GOT3 (cell line): ENCODE results near the gene FREM2.

Experiments used
- DNase-seq: peaks from one replicate; lab custom pipeline; 2025; ENCODE audit warnings: mixed read lengths; lab: John Stamatoyannopoulos, UW

Gene FREM2

DNA sequence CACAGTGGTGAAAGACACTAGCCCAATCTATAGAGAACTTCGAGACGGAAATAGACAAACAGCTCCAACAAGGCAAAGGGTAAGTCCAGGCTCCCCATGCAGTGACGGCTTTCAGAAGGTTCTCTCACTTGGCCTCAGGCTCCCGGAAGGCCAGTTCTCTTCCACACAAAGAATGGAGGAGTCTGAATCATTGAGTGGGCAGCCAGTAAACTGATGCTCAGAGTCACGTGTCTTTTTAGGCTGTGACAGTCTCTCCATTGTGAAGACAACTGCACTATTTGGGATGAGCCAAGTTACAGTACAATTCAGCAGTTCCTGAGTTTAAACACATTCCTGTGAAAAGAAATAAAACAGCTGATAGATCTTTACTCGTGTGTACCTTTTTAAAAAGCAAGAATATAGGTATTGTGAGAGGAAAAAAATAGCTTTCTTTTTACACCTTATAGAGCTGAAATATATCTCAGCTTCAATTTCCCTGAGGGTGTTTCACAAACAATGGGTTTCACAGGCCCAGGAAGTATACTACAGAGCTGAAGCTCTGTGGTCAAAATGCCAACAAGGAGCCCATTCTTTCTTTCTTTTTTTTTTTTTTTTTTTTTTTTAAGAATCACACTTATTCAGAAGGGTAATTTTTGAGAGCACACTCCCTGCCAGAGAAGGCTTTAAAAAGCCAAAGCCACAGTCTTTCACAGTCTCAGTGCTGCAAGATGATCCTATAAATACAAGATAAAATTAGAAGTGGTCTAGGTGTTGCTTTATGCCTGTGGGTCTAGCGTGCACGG, 135.1 kb downstream of the FREM2 start:
- DNase-seq, result no peak

DNA sequence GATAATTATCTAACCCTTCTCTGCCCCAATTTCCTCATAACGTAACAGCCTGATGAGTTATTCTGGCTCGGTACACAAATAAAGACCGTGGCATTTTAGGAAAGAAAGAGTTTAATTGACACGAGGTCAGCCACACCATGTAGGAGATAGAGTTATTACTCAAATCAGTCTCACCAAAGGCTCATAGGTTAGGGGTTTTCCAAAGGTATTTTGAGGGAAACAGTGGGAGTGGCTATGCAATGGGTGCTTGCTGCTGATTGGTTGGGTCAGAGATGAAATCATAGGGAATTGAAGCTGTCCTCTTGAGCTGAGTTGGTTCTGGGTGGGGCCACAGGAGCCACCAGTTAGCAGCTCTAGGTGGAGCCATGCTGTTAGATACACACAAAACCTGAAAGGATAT, 137.5 kb downstream of the FREM2 start:
- no peak for DNase-seq

DNA sequence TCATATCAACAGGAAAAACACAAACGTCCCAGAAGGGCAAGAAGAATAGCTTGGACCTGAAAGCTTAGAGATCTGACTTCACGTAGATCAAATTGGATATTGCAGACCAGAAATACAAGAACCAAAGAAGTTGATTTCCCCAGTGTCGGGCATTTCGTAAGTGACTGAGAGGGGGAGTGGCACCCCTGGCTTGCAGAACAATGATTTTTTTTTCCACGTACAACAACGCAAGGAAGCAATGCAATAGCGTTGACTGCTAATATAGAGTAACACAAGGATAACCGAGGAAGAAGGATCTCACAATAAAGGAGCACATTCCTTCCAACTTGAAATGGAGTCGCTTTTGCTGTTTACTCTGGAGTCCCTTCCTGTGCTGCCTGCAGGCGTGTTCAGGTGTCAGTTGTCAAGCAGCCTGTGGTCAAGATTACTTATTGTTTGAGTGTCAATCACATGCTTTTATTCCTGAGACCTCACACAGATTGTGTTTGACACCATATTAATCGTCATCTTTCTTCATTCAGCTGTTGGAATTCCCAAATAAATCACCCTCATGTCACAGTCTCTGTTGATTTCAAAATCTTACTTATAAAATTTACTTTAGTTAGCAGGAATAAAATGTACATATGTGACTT, 139.4 kb downstream of the FREM2 start:
- no peak for DNase-seq

DNA sequence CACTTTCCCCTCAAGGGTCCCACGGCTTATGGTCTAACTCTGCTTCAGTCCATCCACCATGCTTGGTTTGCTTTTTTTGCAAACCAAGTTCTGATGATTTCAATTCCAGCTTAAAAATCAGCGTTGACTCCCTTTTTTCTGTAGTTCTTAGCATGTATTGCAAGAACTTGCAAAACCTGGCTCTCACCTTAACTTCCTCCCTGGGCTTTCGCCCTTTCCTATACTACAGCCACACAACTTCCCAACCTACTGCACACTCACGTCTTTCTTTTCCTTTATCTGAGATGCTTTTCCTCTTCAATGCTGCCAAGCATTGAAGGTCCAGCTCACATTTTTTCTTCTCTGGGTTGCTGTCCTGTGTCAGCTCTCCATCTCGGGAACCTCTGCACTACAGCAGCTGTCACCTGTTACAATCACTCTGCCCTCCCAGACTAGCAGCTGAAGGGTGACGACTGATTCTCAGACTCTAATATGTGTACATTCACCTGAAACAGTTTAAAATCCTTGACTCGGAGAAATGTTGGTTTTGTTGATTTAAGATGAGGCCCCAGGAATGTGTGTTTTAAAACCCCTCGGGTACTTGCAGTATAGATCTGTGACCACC, 143.7 kb downstream of the FREM2 start:
- no peak for DNase-seq

DNA sequence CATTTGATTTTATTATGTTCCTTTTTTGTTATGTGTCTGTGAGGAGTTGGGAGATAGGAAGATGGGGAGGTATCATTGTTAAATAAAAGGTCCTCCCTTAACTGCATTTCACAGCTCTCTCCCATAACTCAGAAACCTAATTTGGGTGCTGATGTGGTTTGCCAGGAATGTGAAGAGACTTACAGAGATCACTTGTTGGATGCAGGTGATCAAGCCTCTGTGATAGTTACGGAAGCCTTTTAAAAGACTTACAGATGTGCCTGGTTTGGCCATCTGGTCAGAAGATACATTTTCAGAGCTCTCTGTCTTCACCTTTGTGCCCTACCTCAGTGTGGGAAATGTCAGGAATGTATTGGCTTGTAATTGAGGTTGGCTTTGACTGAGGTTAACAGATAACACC, 157.7 kb downstream of the FREM2 start:
- no peak for DNase-seq

DNA sequence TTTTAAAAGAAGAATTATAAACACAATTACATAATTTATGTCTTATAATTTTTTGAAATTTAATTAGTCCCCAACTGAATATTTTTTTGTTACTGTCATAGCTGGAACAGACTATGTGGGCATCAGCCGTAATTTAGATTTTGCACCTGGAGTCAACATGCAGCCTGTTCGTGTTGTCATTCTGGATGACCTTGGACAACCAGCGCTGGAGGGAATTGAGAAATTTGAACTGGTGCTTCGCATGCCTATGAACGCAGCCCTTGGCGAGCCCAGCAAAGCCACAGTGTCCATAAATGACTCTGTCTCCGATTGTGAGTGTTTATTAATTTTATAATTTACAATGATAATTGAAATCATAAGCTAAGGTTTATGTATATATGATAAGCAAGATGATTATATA, 161.5 kb downstream of the FREM2 start:
- DNase-seq, result no peak

DNA sequence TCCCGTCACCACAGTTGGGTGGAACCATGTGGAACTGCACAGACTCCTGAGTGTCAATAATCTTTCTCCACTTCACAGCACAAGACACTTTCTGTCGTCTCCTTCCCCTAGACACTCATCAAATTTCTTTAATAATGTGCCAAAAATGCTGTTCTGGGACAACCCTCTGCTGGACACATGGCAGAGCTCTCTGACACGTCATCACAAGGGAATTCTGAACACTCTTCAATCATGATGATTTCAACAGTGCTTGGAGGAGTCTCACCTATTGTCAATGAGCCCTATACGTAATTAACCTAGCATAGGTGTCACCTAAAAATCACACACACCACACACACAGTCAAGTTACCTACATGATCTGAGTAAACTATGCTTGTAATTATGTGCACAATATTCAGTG, 162.4 kb downstream of the FREM2 start:
- no peak for DNase-seq

DNA sequence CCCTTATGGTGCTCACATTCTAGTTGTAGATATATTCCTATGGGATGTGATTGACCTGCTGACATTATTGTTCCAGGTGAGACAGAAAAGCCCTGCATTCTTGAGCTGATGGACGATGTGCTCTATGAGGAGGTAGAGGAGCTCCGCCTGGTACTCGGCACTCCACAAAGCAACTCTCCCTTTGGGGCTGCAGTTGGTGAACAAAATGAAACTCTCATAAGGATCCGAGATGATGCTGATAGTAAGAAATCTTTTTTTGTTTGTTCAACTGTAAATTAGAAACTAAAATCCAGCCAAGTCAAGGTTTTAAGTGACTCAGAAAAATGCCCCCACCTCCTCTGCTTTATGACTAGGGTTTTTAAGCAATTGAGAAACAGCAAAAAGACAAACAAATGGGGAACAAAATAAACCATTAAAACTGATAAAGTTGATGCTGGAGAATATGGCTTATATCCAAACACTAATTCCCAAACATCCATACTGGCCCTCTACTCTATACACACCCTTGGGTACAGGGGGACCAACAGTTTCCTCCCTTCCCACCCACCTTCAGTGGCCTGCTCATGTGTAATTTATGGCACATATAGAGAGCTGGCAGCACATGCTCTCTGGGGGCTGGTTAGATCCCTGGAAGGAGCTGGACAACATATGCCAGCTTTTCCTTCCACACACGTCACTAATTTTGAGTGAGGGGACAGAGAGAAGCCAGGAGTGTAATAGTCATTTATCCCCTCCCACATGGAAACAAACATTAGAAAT, 164.2 kb downstream of the FREM2 start:
- DNase-seq, result no peak

DNA sequence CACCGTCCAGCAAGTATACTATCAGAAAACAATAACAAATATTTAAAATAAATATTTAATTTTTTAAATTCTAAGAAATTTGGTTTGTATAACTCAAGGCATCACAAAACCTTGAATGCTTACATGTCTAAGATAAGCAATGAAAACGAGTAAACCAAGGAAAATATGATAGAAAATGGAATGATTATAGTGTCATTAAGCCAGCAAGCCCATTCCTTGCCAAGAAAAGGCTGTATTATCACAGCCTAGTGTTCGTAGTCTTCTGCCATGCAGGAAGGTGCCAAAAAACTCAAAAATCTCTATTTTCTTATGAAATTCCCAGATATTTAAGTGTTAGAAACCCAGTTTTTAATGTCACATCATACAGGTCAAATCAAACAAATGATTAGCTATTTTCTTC, 167.3 kb downstream of the FREM2 start:
- DNase-seq, result no peak

DNA sequence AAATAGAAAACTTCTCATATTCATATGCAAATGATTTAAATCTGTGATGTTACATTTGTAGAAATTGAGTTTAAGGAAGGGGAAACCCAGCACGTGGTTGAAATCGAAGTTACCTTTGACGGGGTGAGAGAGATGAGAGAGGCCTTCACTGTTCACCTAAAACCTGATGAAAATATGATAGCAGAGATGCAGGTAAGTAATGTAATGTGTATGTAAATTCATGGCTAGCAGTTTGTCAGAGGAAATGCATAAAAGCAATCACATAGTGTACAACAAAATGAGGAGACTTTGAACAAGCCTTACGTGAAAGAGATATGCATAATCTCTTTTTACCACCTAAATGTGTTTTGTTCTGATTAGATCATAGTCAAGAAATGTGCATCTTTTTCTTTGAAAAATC, 169.2 kb downstream of the FREM2 start:
- no peak for DNase-seq

DNA sequence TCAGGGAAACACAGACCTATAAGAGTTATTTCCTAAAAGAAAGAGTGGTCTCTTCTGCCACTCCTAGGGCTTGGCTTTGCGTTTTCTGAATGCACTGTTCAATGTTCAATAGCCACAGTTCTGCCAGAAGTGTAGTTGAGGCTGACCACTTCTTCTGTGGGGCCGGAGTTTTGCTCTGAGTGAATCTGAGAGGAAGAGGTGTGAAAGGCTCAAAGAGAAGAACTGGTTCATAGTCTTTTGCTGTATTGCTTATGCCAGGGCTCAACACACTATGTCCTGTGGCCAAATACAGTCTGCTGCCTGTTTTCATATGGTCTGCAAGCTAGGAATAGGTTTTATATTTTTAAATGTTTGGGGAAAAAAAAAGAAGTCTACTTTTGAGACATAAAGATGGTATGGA, 175.6 kb downstream of the FREM2 start:
- DNase-seq, result no peak

DNA sequence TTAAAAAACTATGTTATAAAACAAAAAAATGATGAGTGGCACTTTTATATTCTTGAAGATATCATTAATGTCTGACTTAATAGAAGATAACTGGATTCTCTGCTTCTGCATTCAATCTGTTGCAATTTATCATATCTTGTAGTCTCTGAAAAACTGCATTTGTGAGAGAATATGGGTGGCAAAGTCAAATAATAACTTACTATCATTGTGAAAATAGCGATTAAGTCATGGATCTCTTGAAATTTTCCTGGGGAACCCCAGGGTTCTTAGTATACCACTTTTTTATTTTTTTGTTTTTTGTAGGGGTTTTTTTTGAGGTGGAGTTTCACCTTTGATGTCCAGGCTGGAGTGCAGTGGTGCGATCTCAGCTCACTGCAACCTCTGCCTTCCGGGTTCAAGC, 176.7 kb downstream of the FREM2 start:
- DNase-seq, result no peak

DNA sequence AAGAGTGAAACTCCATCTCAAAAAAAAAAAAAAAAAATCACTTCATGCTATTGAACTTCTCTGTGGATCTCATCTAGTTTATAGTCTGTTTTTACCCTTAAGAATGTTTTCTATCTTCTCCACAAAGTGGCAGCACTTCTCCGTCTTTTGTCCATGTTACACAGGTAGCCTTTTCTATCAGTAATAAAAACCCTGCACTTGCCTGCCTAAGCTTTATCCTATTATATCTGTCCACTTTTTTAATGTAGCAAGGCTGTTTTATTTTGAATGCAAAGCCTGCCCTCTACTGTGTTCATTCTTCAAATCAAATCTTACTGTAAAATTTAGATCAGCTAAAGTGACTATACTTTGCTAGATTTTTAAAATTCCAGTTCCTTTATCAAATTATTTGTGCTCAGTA, 179.8 kb downstream of the FREM2 start:
- DNase-seq, result no peak

DNA sequence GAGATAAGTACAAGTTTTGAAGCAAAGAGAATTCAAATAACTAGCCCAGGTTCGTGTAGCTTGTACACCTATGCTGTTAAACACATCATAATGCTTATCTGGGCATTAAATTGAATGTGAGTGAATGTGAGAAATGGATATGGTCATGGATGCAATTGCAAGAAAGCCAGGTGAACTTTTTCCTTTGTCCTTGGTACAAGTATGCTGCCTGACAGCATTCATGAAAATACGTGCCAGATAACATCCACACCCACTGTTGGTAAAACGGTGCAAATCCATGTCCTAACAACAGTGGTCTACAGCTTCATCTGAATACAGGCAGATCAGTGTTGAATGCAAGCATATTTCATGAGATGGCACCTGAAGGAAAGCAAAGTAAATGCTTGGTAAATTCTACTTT, 181.5 kb downstream of the FREM2 start:
- no peak for DNase-seq

DNA sequence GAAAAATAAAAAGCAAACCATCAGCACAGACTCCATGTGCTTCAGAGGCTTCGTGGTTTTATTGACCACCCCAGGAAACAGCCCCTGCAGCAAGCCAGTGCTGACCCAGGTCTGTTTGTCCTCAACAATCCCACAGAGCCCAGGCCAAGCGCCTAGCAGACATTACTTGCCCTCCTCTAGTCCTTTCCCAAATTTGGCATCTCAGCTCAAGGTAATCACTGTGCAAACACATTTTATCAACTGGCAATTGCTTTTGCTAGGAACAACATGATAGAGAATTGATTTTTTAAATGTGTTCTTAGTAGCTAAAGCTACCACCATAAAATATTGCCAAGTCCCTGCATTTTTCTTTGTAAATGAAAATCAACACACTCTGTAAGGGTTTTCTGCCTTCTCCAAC, 182.0 kb downstream of the FREM2 start:
- no peak for DNase-seq

DNA sequence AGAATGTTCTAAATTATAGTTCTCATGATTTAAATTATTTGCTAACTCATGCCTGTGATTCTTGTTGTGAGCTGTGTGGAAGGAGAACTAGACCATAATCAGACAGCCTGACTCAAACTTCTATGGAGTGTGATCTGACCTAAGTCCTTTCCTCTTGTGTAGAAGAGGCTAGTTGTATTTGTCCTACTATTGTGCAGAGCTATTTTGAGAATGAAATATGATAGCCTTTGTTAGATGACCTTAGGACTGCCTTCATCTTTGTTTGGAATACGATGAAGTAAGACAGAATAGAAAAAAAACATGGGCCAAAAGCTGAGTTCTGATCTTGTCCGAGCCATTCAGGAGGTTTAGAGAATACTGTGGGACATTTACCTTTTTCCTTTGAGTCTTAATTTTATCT, 184.4 kb downstream of the FREM2 start:
- DNase-seq, result no peak

DNA sequence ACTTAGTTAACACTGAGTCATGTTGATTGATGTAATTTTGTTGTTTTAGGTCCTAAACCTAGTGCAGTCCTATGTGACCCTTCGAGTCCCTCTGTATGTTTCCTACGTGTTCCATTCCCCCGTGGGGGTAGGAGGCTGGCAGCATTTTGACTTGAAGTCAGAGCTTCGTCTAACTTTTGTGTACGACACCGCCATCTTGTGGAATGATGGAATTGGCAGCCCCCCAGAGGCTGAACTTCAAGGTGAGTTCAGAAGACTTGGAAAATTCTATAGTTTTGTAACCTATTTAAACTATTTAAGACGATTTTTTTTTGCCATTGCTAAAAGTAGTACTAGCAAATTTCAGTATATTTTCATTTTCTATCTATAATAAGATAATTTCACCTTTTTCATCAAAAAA, 185.8 kb downstream of the FREM2 start:
- DNase-seq, result no peak

DNA sequence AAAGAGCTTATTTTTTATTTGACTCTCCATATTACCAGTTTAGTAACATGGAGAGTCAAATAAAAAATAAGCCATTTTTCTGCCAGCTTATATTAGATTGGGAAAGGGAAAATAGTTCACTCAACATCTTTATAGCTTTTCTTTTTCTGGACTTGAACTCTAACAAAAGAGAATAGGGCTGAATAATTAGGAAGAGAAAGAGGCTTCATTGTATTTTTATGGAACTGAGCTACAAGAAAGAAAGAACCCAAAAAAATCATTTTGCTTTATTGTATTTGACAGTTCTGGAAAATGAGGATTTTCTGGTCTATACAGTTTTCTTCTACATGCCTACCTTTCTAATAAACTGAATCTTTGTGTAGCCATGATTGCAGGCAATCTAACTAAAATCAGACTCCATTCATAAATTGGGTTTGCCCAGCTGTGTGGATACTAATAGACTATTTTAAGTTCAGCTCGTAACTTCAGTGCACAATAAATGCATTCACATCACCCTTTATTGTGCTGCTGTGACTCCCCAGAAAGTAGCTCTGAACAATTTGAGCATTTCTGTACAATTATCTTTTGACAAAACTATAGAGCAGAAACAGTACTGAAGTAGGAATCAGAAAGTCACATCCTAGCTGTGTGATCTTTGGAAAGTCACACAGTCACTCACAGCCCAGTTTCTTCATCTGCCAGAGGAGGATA, 188.5 kb downstream of the FREM2 start:
- DNase-seq, result no peak

DNA sequence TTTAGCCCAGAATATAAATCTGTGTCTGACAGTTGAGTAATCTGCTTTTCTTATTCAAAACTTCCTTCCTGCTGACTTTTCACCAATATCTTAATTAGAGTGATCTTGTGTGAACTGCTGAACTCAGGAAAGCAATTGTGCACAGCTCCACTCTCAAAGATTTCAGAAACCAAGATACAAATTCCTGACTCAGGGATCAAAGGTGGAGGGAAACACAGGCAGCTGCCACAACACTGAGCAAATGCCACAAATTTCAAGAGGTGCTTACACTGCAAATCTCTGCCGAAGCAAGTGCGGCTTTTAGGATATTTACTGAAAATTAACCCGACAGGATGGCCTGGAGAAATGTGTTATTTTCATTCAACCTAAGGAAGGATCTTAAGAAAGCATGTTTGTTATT, 192.4 kb downstream of the FREM2 start:
- no peak for DNase-seq

DNA sequence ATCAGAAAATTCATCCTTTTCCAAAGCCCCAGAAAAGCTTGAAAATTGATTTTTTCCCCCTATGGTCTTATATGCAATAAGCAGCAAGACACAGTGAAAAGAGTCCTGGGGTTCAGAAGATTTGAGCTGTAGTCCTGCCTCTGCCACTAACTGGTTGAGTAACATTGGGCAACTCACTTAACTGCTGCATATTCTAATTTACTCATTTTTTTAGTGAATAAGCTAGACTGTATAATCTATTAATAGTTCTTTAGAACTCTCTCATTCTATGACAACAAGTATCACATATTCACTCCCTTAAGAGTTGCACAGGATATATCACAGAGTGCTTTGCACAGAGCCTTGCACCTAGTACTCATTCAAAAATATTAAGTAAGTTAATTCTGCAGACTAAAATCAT, 192.9 kb downstream of the FREM2 start:
- DNase-seq, result no peak

DNA sequence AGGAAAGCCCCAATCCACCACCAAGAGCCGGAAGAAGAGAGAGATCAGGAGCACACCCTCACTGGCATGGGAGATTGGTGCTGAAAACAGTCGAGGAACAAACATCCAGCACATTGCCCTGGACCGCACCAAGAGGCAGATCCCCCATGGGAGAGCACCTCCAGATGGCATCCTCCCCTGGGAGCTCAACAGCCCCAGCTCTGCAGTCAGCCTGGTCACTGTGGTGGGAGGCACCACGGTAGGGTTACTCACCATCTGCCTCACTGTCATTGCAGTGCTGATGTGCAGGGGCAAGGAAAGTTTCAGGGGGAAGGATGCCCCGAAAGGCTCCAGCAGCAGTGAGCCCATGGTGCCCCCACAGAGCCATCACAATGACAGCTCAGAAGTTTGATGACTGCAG, 193.5 kb downstream of the FREM2 start:
- no peak for DNase-seq

DNA sequence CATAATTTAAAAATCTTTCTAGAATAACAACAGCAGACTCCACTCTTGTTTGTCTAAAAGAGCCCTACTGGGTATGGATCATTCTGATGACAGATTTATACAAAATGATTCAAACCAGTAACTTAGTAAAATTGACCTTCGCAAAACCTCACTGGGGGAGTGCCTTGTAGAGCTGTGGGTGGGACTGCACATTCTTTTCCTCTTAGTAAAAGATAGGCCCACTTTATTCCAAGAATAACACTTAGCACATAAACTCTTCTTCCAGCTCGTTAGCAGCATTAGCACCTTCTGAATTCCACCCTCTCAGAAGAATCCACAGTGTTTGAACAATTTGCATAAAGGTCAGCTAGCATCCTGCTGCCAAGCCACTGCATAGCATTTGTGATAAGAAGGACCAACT, 196.9 kb downstream of the FREM2 start:
- no peak for DNase-seq
